HG02588 (cell line): Measurements from ENCODE around the gene MARCKS.
A peak's percentile ranks its signal among the peaks of the same experiment; 100 is the strongest.

Experiments
- ATAC-seq: cut with Tn5 transposase; IDR thresholded peaks from one replicate; pipeline ENCODE4 v1.9.1; 2021; ENCODE audit warnings: mild to moderate bottlenecking, moderate library complexity; ENCODE audit not compliant: unreplicated experiment

Gene MARCKS, protein sequence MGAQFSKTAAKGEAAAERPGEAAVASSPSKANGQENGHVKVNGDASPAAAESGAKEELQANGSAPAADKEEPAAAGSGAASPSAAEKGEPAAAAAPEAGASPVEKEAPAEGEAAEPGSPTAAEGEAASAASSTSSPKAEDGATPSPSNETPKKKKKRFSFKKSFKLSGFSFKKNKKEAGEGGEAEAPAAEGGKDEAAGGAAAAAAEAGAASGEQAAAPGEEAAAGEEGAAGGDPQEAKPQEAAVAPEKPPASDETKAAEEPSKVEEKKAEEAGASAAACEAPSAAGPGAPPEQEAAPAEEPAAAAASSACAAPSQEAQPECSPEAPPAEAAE

DNA sequence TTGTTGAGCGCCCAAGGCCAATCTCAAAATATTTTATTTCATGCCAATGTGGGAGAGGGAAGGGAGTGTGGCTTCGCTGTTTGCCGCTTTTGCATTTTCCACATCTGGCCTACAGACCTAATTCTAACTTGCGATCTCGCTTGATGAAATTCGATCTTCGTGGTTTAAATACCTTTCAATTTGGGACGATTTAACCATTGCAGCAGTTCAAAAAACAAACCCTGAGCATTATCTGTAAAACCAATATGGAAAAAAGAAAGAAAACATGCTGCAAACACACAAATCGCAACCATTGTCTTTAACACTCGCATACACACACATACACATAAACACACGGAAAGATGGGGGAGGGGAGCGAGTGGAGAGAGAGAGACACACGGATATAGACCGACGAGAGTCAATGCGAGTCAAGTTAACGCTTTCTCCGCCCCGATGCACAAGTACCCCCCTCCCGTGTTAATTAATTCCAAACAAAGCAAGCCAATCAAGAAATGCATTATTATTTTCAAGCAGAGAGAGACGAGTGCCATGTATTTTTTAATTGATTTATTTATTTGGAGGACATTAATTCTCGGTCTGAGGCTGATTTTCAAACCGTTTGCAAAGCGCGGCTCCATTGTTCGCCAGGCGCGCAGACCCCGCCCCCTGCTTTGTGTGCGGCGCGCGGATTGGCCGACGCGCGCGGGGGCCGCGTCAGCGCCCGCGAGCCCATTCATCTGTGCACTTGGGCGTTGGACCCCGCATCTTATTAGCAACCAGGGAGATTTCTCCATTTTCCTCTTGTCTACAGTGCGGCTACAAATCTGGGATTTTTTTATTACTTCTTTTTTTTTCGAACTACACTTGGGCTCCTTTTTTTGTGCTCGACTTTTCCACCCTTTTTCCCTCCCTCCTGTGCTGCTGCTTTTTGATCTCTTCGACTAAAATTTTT lies at the start of gene MARCKS:
MARCKS (plus strand) TSS at position 721 of the 931 bp plus-strand sequence. CDS start 401 bp downstream, outside the sequence.
- peak; percentile 38 for ATAC-seq

DNA sequence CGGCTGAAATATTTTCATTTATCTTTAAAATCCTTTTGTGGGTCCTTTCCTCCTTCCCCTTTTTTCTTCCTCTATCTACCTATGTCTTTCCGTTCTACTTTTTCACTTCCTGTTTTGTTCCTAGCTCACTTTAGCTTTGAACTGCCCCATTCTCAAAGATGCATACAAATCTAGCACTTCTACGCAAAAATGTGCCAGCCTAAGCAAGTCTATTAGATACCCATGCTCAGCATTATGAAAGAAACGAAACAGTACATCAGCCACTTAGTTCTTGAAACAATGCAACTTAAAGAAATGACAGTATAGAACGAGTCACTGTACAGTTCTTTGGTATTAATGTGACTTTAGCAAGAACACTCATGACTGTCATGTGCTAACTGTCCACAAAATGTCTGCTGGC lies 47.3 kb upstream of the MARCKS start:
- peak; percentile 58 for ATAC-seq

DNA sequence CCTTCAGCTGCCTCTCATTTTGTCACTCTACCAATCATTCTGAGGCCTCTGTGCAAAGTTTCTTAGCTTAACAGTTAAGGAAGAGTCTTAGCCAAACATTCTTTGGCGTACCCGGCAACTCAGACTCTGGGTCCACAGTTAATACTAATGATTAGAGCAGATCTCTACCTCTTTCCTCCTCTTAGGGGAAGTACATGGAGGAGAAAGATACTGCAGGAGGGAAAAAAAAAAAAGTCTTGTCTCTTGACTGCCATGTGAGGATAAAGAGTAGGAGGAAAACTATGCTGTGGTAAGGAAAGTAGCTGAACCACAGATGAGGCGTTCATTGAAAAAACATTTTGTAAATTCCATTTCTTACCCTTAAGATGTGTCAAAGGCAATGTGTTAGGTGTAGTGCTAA lies 44.0 kb upstream of the MARCKS start:
- no peak for ATAC-seq

DNA sequence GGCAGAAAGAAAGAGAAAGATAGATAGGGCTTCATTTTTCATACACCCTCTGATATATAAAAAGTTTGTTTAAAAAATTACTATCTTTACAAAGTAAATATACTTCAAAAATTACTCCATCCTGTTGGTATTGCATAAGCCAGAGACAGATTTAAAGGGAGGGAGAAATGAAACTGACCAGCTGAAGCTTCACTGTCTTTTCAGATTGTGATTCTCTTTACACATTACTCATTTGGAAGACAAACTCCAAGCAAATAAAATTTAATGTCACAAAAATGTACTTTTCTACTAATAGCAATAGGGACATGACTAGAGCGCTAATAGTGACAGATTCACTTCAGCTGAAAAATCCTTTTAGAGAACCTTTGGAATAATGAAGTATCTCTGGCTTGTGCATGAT lies 38.6 kb upstream of the MARCKS start:
- ATAC-seq = no peak

DNA sequence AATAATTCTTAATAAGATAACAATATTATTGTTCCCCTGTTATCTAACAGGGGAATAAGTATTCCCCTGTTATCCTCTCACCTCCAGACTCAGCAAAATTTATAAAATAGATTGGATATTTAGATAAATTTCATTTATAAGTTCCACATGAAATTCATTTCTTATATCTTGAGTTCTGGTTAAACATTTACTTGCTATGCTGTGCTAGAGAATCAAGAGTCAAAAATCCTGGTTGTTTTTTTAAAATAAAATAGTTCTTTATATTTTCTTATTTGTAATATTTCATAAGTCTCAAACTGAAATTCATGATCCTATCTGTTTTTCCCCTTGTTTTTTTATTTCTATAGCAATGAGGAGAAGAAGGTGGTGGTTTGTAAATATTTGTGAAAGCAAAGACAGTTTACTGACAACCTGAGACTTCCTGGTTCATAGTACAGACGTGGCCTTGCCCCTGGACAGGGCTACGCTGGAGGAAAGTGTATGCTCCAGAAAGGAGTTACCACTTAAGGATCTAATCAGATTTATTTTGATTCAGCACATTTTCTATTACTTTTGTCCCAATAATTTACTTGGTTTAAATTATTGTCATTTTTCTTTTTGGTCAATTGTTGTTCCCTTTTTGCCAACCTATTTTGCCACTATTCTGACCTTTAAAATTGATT lies 37.8 kb upstream of the MARCKS start:
- no peak for ATAC-seq

DNA sequence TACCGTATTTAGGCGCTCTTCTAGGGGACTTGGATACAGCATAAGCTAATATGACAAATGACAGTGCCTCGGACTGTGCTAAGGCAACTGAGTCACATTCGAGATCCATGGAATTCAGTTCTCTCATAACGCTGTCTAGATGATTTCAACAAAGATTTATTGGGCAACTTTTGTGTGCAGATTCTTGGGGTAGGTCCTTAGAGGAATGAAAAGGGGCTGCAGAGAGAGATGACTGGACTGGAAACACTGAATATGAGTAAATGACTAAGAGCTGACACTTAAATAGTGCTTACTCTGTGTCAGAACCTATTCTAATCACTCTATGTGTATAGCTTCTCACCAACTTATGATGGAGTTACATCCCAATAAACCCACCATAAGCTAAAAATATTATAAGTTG lies 36.4 kb upstream of the MARCKS start:
- ATAC-seq = no peak

DNA sequence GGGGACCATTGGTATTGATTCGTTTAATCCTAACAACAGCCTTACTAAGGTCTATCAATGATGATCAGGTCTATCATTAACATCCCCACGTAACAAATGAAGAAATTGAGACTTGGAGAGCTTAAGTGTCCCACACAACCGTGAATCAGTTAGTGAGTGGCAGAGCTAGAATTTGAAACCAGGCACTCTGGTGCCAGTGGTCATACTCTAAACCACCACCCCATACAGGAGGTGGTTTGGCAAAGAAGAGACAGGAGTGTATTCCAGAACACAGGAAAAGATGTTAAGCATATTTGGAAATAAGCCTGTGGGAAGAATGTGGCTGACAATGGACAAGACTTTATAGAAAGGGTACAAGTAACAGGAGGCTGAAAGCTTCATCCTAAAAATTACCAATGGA lies 35.7 kb upstream of the MARCKS start:
- no peak for ATAC-seq

DNA sequence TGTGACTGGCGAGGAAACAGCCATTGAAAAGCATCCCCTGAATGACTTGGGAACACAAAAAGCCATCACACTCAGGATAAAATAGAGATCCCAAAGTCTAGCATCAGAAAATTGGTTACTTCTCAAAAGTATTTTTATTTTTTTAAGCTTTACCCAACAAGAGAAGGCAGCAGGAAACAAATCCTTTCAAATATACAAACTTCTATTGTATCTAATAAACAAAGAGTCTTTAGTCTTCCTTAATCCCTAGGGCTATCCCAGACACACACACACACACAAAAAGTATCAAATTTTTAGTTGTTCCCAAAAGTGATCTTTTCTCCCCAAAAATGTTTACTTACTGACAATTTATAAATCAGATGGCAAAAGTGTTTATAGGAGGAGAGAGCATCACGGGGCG lies 33.2 kb upstream of the MARCKS start:
- no peak for ATAC-seq

DNA sequence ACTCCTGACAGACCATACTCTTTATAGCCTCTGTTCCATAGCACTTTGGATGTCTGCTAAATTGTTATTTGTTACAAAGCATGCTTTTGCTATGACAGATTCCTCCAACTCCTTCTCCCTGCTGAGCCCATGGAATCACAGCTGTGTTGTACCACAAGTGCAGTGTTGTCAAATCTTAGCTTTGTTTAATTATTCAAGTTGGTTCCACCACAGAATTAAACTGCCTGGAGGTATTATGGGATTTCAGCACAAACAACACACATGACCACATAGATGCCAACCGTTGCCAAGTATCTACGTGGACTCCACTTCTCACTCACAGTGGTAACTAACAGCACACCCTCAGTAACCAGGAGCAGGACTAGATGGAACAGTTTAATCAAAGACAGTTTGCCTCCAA lies 32.7 kb upstream of the MARCKS start:
- ATAC-seq = no peak

DNA sequence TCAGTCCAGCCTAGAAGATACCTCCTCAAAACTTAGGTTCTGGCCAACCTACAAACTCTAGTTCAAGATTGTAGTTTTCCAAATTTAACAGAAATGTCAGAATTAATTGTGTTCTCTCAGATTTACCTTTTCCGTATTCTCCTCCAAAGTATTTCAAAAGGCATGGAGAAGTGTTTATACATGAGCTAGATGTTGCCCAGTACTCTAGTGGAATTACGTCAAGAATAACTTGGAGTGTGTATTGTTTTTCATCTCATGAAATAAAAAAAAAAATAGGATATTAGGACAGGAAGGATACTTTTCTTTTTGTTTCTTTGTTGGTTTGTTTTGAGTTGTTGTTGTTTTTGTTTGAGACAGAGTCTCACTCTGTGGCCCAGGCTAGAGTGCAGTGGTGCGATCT lies 32.3 kb upstream of the MARCKS start:
- no peak for ATAC-seq

DNA sequence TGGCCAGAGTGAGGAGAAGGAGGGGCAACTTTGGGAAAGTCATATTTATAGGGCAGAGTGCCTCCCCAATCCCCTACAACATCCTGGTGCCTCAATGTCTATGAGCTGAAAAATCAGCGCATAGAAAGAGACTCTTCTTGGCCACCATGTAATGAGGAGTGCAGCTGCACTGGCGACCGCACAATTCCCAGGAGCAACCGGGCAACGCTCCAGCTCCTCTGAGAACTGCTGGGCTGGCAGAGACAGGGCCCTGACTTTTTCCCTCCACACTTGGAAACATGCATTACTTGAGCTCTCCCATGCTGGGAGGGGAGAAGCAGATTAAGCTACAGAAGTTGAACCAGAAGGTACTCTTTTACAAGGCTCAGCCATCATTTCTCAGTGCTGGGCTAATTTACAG lies 31.4 kb upstream of the MARCKS start:
- no peak for ATAC-seq

DNA sequence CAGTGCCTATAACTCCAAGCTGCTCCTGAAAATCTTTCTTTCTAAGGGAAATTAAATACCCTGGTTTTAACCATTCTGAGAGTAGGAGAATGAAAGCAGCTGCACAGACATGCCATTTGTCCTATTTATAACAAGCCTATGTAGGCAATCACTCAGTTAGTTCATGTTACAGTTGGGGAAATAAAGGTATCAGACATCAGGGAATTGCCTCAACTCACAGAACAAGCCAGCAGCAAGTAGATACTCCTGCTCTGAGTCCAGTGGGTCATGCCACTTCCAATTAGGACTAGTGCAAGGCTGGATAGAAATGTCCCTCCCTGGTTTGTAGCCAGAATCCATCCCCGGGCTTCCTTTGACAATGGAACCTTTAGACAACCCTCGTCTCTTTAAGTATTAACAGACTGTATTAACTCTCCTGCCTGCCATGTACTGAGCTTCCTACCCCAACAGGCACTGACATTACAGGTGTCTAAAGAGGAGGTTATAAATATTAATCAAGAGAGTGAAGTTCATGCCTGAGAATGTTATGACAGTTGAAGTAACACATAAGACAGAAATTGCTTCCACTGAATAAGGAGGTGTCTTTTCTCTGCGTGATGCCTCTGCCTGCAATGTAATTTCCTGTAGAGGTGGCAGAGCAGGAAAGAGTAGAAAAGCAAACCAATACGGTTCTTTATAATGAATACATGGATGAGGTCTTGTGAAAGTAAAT lies 28.0 kb upstream of the MARCKS start:
- no peak for ATAC-seq

DNA sequence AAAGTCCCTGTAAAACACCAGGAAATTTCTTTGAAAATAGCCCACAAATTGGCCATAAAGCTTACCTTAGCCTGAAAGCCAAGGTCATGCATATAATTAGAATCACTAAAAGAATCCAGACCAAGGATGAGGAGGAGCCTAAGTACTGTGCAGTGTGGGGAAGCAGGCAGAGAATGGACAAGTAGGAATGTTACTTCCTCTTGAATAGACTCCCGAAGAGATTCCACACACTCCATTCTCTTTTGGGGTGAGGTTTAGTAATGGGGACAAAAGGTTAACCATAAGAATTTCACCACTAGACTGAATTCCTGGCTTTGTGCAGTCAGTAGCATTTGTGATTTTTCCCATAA lies 27.5 kb upstream of the MARCKS start:
- ATAC-seq = no peak

DNA sequence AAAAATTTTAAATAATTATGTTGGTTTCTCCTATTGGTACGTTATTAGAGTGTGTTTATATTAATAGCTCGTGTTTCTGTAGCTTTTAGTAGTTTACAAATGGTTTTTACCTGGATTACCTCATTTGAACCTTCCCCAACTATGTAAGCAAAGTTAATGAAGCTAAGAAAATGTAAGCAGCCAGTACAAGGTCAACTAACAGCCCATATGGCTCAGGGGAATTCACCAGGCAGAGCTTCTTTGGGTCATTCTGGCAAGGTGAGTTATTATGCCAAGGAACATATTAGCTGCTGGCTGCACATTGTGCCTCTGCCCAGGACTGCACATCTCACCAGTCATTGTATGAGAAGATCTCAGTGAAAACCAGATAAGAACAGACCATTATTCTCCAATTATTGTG lies 27.0 kb upstream of the MARCKS start:
- ATAC-seq = no peak

DNA sequence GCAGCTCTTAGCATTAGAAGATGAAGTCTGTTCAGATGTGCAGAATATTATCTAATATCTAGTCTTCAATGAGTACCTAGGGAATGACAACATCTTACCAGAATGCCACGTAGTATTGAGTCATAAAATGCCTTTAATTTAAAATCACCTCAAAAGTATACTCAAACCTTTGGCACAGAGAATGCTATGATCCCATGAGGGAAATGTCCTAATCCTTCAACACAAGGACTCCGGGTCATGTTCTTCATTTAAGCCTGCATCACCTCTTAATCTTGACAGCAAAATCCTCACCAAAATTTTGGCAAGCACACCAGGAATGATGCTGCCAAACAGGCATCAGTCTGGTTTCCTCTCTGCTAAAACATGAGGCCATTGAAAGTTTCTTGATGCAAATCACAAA lies 23.6 kb upstream of the MARCKS start:
- no peak for ATAC-seq

DNA sequence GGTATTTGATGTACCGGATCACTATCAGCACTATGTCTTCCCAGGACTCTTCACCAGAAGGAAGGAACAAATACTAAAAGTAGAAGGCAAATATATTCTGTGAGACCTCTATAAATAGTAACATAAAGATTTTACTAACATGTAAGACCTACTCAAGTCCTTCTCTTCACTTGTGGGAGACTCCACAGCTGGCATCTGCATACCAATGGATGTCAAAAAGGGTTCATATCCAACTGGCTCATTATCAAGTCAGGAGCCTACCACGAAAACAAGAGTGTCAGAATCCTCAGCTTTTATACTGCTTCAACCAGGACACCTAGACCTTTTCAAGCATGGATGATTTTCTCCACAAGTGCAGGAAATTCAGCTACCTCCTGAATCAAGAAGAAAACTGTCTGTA lies 20.0 kb upstream of the MARCKS start:
- no peak for ATAC-seq

DNA sequence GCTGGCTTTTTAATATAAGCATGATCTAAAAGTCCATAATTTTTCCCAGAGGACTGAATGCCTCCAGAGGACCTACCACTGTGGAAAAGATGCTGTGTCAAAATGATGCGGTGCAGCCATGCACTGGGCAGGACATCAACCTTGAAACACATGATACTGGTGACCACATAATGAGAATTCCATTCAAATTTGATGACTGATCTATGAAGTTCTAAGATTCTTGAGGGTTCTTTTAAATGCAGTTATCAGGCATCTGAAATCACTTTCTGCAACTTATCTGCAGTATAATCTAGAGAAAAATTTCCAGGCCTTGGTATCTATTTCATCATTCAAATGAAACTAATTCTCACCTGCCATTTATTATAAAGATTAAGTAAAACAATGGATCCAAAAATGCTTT lies 15.0 kb upstream of the MARCKS start:
- peak; percentile 54 for ATAC-seq

DNA sequence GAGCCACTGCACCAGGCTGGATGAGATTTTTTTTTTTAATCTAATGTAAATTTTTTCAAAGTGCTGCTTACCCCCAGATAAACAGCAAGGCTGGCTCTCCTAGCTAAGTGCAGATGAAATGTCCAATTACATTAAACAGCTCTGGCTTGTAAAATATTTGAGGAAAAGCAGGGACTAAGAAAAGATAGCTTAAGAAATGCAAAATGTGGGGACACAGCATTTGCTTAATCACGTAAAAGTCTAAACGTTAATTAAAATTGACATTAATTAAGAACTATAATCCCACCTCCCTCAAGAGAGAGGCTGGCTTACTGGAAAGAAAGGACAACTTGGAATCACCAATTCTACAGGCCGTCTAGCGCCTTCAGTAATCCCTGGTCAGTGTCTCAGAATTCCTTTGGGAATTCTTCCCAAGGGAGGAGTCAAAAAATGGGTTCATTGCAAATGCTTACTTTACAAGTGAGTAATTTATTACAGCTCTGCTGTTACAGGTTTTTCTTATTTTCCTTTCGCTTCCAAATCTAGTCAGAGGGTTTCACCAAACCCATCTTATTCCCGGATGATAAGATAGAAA lies 13.6 kb upstream of the MARCKS start:
- no peak for ATAC-seq

DNA sequence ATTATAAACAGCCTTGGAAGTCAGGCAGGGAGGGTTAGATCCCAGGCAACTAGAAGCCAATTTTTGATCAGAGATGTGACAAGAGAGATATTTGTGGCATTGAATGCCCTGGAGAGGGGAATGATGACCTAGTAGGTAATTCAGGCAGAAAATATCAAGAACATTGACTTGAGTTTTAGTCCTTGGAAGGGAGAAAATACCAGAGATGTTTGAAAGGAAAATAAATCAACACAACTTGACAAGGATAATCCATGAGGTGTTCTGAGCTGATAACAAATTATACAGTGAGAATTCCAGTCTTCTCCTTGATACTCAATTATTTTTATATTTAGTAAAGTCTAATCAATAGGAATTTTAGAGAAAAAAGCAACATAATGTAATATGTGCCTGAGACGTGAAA lies 10.6 kb upstream of the MARCKS start:
- ATAC-seq = no peak

DNA sequence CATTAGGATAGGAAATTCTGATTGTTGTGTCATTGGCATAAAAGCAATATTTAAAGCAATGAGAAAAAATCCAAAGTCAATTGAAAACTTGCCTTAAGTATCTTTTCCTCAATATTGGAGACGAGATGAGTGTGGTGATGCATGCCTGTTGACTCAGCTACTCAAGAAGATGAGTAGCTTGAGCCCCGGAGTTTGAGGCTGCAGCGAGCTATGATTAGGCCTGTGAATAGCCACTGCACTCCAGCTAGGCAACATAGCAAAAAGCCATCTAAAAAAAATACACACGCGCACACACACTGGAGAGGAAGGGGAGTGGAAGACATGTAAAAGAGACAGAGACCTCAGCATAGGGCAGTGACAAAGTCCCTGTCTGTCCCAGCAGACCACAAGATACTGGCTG lies 9.7 kb upstream of the MARCKS start:
- no peak for ATAC-seq

DNA sequence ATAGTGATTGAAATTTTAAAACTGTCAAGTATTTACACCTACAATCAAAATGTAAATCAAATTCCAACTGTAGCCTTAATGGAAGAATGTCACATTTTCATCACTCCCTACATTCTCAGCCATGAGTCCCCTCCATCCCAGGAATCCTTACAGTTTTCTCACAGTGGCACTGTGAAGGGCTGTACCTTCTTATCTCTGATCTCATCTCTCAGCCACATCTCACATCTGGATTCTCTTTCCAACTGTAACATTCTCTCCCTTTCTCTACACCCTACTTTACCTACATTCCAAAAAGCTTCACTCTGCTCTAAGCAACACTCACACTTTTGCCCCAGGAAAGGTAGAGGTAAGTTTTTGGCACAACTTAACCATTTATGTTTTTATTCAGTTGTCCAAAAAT lies 8.9 kb upstream of the MARCKS start:
- no peak for ATAC-seq
